Smooth muscle cell (in vitro differentiated cells): ENCODE measurements around the gene SPTLC1. TPM values are rescaled to one million over a fixed set of nuclear protein-coding genes. Genes with fewer than 3 reads are reported as not detected.
"Not testable (repeated sequence)": the region's sequence is repeated elsewhere in the genome, so short reads cannot be mapped to it uniquely, and the experiment has no call there.

Source experiments
- DNase-seq: peaks from one replicate; lab custom pipeline; 2025; ENCODE audit not compliant: unreplicated experiment; lab: John Stamatoyannopoulos, UW
- H2AFZ ChIP-seq: fragments of 200-600 bp; sonication (generic); 2 replicates; pipeline ENCODE4 v1.6.0; 2016; ENCODE audit warnings: antibody characterized with exemption, low read depth, mild to moderate bottlenecking
- H3F3A ChIP-seq: fragments of 200-600 bp; sonication (generic); 2 replicates; pipeline ENCODE4 v1.6.0; 2017; ENCODE audit warnings: antibody characterized with exemption, low read depth
- H3K27ac ChIP-seq: fragments of 200-600 bp; sonication (generic); 2 replicates; pipeline ENCODE4 v1.5.1; 2016; ENCODE audit warnings: low read depth, mild to moderate bottlenecking
- H3K27me3 ChIP-seq: fragments of 200-600 bp; sonication (generic); 2 replicates; pipeline ENCODE4 v1.6.1; 2016; ENCODE audit warnings: low read depth, mild to moderate bottlenecking
- H3K36me3 ChIP-seq: fragments of 200-600 bp; sonication (generic); 2 replicates; pipeline ENCODE4 v1.5.1; 2016; ENCODE audit warnings: low read depth
- H3K4me1 ChIP-seq: fragments of 200-600 bp; sonication (generic); 2 replicates; pipeline ENCODE4 v1.5.1; 2016; ENCODE audit warnings: low read depth
- H3K4me2 ChIP-seq: fragments of 200-600 bp; sonication (generic); 2 replicates; pipeline ENCODE4 v1.6.0; 2016; ENCODE audit warnings: mild to moderate bottlenecking
- H3K4me3 ChIP-seq: fragments of 200-600 bp; sonication (generic); 2 replicates; pipeline ENCODE4 v1.5.1; 2016; ENCODE audit warnings: mild to moderate bottlenecking
- H3K79me2 ChIP-seq: fragments of 200-600 bp; sonication (generic); 2 replicates; pipeline ENCODE4 v1.6.0; 2016; ENCODE audit warnings: low read depth, mild to moderate bottlenecking
- H3K9ac ChIP-seq: fragments of 200-600 bp; sonication (generic); 2 replicates; pipeline ENCODE4 v1.6.0; 2016; ENCODE audit warnings: low read depth
- H3K9me3 ChIP-seq: fragments of 200-600 bp; sonication (generic); replicated peaks from 2 replicates; pipeline ENCODE4 v1.5.1; 2016; ENCODE audit warnings: low read depth
- H4K20me1 ChIP-seq: fragments of 200-600 bp; sonication (generic); 2 replicates; pipeline ENCODE4 v1.6.0; 2016; ENCODE audit warnings: low read depth
- CTCF ChIP-seq: fragments of 200-600 bp; sonication (generic); IDR thresholded peaks from 2 replicates; pipeline ENCODE4 v1.5.1; 2017; ENCODE audit warnings: borderline replicate concordance, mild to moderate bottlenecking, antibody characterized with exemption; ENCODE audit not compliant: insufficient read depth, poor library complexity, severe bottlenecking
- WGBS: methylation state at CpG from one replicate; pipeline ENCODE4 v1.1.7; 2016; ENCODE audit warnings: low lambda C conversion rate; 5-methylcytosine and 5-hydroxymethylcytosine counted together
- polyA plus RNA-seq: library from polyadenylated mRNA; unstranded; fragments of >200 nt; fragmentation: Nextera tagmentation; extraction: Ambion mirVana; gene quantifications from 2 replicates; pipeline ENCODE4 v1.2.1, GENCODE V29; 2016
- total RNA-seq: library from RNA; depleted of rRNA; stranded (reverse); fragments of >200 nt; gene quantifications from 2 replicates; pipeline ENCODE4 v1.2.3, GENCODE V29; 2014

Gene SPTLC1
- total and polyA plus RNA-seq, 2 experiments from 2014 or later, result 75.6 to 168 TPM

GRCh38 chr9:92030367-92030766 is 84.8 kb downstream of the SPTLC1 start:
- H3K4me2 ChIP-seq, result no peak overlapping the region
- H3K4me3 ChIP-seq, result no peak overlapping the region
- no peak overlapping the region for H2AFZ ChIP-seq
- no peaks in the 10 kb centered on the region for H3K27me3 ChIP-seq
- H3K4me1 ChIP-seq, result no peaks in the 10 kb centered on the region
- no peaks in the 10 kb centered on the region for H4K20me1 ChIP-seq
- 97% methylated on average over 3 of the region's 3 CpGs for WGBS
- H3K9ac ChIP-seq, result no peak overlapping the region
- no peaks in the 10 kb centered on the region for H3F3A ChIP-seq
- no peaks in the 10 kb centered on the region for H3K36me3 ChIP-seq
- no peak for DNase-seq
- no peak overlapping the region for H3K27ac ChIP-seq
- H3K79me2 ChIP-seq, result no peaks in the 10 kb centered on the region
- no peaks in the 10 kb centered on the region for H3K9me3 ChIP-seq
- TF ChIP-seq CTCF, result no peak

- H3K79me2 ChIP-seq, result no peaks in the 10 kb centered on the region
- H3K27ac ChIP-seq, result no peak overlapping the region
- H3K4me2 ChIP-seq, result no peak overlapping the region
- DNase-seq, result no peak
- H4K20me1 ChIP-seq, result no peaks in the 10 kb centered on the region
- no peak for TF ChIP-seq CTCF
- no peaks in the 10 kb centered on the region for H3F3A ChIP-seq
- H3K27me3 ChIP-seq, result no peaks in the 10 kb centered on the region
- no peak overlapping the region for H3K9ac ChIP-seq
- no peaks in the 10 kb centered on the region for H3K4me1 ChIP-seq
- no peak overlapping the region for H3K4me3 ChIP-seq
- no peaks in the 10 kb centered on the region for H3K9me3 ChIP-seq
- no peak overlapping the region for H2AFZ ChIP-seq
- WGBS, result 92% methylated on average over 4 of the region's 4 CpGs
- H3K36me3 ChIP-seq, result no peaks in the 10 kb centered on the region
These were observed 85.7 kb downstream of the SPTLC1 start for GRCh38 chr9:92029553-92029952.

- DNase-seq, result no peak
These were observed 88.8 kb downstream of the SPTLC1 start for GRCh38 chr9:92026206-92027002.

GRCh38 chr9:92021785-92022541 is 93.2 kb downstream of the SPTLC1 start:
- DNase-seq, H3K27ac ChIP-seq: not testable (repeated sequence)

More at GRCh38 chr9:92026206-92027002, 88.8 kb downstream of the SPTLC1 start:
- Histone ChIP-seq H4K20me1 (no peaks in the 10 kb centered on the region), H3K9me3 (no peaks in the 10 kb centered on the region), H3K4me1 (no peaks in the 10 kb centered on the region), H2AFZ (no peak overlapping the region), H3K79me2 (no peaks in the 10 kb centered on the region), H3F3A (no peaks in the 10 kb centered on the region), H3K27ac (no peak overlapping the region), H3K4me3 (no peak overlapping the region), H3K9ac (no peak overlapping the region), H3K36me3 (no peaks in the 10 kb centered on the region), H3K27me3 (no peaks in the 10 kb centered on the region), H3K4me2 (no peak overlapping the region)
- TF ChIP-seq CTCF, result no peak
- 94% methylated on average over 31 of the region's 31 CpGs for WGBS

More at GRCh38 chr9:92021785-92022541, 93.2 kb downstream of the SPTLC1 start:
- H3K36me3 ChIP-seq, H2AFZ ChIP-seq, H3K4me1 ChIP-seq, H3K27me3 ChIP-seq, H3K9me3 ChIP-seq, H3K4me3 ChIP-seq, H3K79me2 ChIP-seq, H3K9ac ChIP-seq, H3K4me2 ChIP-seq, H3F3A ChIP-seq, H4K20me1 ChIP-seq: not testable (repeated sequence)
- WGBS, result 63% methylated on average over 7 of the region's 7 CpGs
